NCI-H2029 treated with DMSO at 0.1 percent for 48 hours (cell line): ENCODE results near the gene ELL.
A peak's percentile ranks its signal among the peaks of the same experiment; 100 is the strongest.
"Not testable (repeated sequence)": the region's sequence is repeated elsewhere in the genome, so short reads cannot be mapped to it uniquely, and the experiment has no call there.

Experiments
- DNase-seq: peaks from one replicate; lab custom pipeline; 2025; lab: John Stamatoyannopoulos, UW

The ELL gene

GRCh38 chr19:18422530-18423191 lies 99.2 kb downstream of the ELL start:
- no peak for DNase-seq

GRCh38 chr19:18421371-18421959 lies 100.4 kb downstream of the ELL start:
- DNase-seq, result no peak

GRCh38 chr19:18420930-18421329 lies 100.9 kb downstream of the ELL start:
- no peak for DNase-seq

- DNase-seq, result no peak
Observed at GRCh38 chr19:18419699-18420460, 102.0 kb downstream of the ELL start.

GRCh38 chr19:18419195-18419698 lies 102.6 kb downstream of the ELL start, which contains the start of gene SSBP4:
Gene SSBP4, plus strand, starts transcription at chr19:18419398. Its CDS starts 251 bp downstream, at chr19:18419649.
- DNase-seq, result peak; percentile 35

GRCh38 chr19:18418483-18419194 lies 103.2 kb downstream of the ELL start:
- no peak for DNase-seq

GRCh38 chr19:18418029-18418482 lies 103.8 kb downstream of the ELL start:
- DNase-seq, result no peak

GRCh38 chr19:18417250-18418028 lies 104.4 kb downstream of the ELL start:
- peak; percentile 22 for DNase-seq

- peak; percentile 49 for DNase-seq
Observed at GRCh38 chr19:18416778-18417249, 105.1 kb downstream of the ELL start.

- DNase-seq, result no peak
Observed at GRCh38 chr19:18415178-18415867, 106.5 kb downstream of the ELL start.

- DNase-seq, result no peak
Observed at GRCh38 chr19:18414504-18415177, 107.2 kb downstream of the ELL start.

GRCh38 chr19:18412610-18413239 lies 109.1 kb downstream of the ELL start:
- no peak for DNase-seq

- no peak for DNase-seq
Observed at GRCh38 chr19:18408053-18408476, 113.8 kb downstream of the ELL start.

- no peak for DNase-seq
Observed at GRCh38 chr19:18406749-18407148, 115.1 kb downstream of the ELL start.

- not testable (repeated sequence) for DNase-seq
Observed at GRCh38 chr19:18405754-18406153, 116.1 kb downstream of the ELL start.

- not testable (repeated sequence) for DNase-seq
Observed at GRCh38 chr19:18402455-18403248, 119.2 kb downstream of the ELL start.

- no peak for DNase-seq
Observed at GRCh38 chr19:18401580-18402112, 120.2 kb downstream of the ELL start.

- no peak for DNase-seq
Observed at GRCh38 chr19:18399008-18399407, 122.9 kb downstream of the ELL start.
